Endodermal cell (in vitro differentiated cells): ENCODE measurements around the gene ITGA7. TPM values are rescaled to one million over a fixed set of nuclear protein-coding genes. Genes with fewer than 3 reads are reported as not detected.
A peak's percentile ranks its signal among the peaks of the same experiment; 100 is the strongest.

Experiments
- DNase-seq: peaks from one replicate; pipeline ENCODE4 v3.0.0-alpha.2; 2017
- H3K27ac ChIP-seq: 2 replicates; pipeline ENCODE4 v1.5.1; 2013; ENCODE audit warnings: mild to moderate bottlenecking, low read depth, low read length, moderate library complexity
- H3K27me3 ChIP-seq: 2 replicates; pipeline ENCODE4 v1.6.1; 2013; ENCODE audit warnings: mild to moderate bottlenecking, low read length, moderate library complexity; ENCODE audit not compliant: insufficient read depth, control insufficient read depth, poor library complexity, severe bottlenecking
- H3K36me3 ChIP-seq: 2 replicates; pipeline ENCODE4 v1.7.0; 2013; ENCODE audit warnings: mild to moderate bottlenecking, low read length, moderate library complexity; ENCODE audit not compliant: control insufficient read depth, insufficient read depth
- H3K4me1 ChIP-seq: one replicate; pipeline ENCODE4 v1.7.0; 2013; ENCODE audit warnings: low read length; ENCODE audit not compliant: control insufficient read depth, insufficient read depth
- H3K4me3 ChIP-seq: 2 replicates; pipeline ENCODE4 v1.5.1; 2013; ENCODE audit warnings: mild to moderate bottlenecking, low read length, moderate library complexity
- H3K9ac ChIP-seq: 2 replicates; pipeline ENCODE4 v1.6.1; 2013; ENCODE audit warnings: mild to moderate bottlenecking, low read length, moderate library complexity; ENCODE audit not compliant: poor library complexity, severe bottlenecking; ENCODE audit errors: extremely low read depth
- H3K9me3 ChIP-seq: 2 replicates; pipeline ENCODE4 v1.6.1; 2013; ENCODE audit warnings: mild to moderate bottlenecking, low read length, moderate library complexity; ENCODE audit not compliant: control insufficient read depth
- H3K27ac Mint-ChIP-seq: 2 replicates; pipeline ENCODE4 v1.8.0; 2020; ENCODE audit warnings: mixed read lengths
- H3K27me3 Mint-ChIP-seq: 2 replicates; pipeline ENCODE4 v1.8.0; 2021; ENCODE audit warnings: mild to moderate bottlenecking, mixed read lengths; ENCODE audit not compliant: insufficient read depth
- H3K36me3 Mint-ChIP-seq: 2 replicates; pipeline ENCODE4 v1.8.0; 2020; ENCODE audit warnings: low read depth, mixed read lengths
- H3K4me1 Mint-ChIP-seq: 2 replicates; pipeline ENCODE4 v1.8.0; 2020; ENCODE audit warnings: mixed read lengths
- H3K4me3 Mint-ChIP-seq: 2 replicates; pipeline ENCODE4 v1.8.0; 2020; ENCODE audit warnings: mild to moderate bottlenecking, moderate library complexity, mixed read lengths
- H3K9me3 Mint-ChIP-seq: 2 replicates; pipeline ENCODE4 v1.8.0; 2020; ENCODE audit warnings: mild to moderate bottlenecking, mixed read lengths
- WGBS, 2 experiments: methylation state at CpG; one replicate each; pipeline versions ENCODE4 v1.1.5 to v1.1.7; 2013; ENCODE audit warnings: missing lambda C conversion rate in 2 of 2, mixed read lengths in 1 of 2; ENCODE audit not compliant: insufficient coverage in 1 of 2, insufficient read length in 1 of 2; 5-methylcytosine and 5-hydroxymethylcytosine counted together
- total RNA-seq, 2 donors: library from RNA; stranded (reverse); fragmentation: NEBNext Ultra II Directional in 1 of 2; extraction: Animal tissue kit (Norgen Biotek cat#: 25700) in 1 of 2; gene quantifications; 2 replicates in 1 of 2; 3 replicates in 1 of 2; pipeline ENCODE4 v1.2.1, GENCODE V29; 2021
- TF ChIP-seq, protein P1 (sequence below): fragments of 200-600 bp; sonication (generic); conservative IDR thresholded peaks from 2 replicates; pipeline ENCODE4 v1.5.0; 2021; ENCODE audit warnings: antibody characterized with exemption, mild to moderate bottlenecking

Gene ITGA7
- total RNA-seq, 2 donors from 2014 or later, result 106 to 122 TPM

DNA sequence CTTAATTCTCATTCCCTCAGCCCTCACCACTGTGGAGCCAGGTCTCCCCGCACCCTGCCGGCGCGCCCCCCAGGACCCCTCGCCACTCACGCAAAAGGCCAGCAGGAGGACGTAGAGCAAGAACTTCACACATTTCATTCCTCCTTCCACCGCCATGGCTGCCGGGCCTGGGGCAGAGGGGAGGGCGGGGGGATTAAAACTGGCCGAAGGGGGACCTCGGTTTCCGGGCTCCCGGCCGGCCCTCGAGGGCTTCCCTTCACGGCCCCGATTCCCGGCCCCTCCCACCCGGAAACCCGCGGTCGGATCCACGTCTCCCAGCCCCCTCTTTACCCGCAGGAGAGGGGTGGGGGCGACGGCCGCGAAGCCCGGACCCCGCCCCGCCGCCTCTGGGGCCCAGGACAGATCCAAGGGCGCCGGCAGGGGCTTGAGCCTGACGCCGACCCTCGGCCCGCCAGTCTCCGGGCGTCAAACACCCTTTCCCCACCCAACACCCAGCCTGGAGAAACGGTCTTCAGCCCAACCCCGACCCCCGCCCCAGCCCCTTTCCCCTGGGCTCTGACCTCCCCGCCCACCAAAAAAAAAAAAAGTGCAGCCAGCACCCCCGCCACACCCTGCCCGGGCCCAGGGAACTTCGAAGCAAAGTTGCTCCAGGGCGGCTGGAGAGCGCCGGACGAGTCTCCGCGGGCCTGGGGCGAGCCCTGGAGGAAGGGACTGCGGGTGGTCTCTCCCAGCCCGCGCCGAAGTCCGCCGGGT lies 20.7 kb upstream of the ITGA7 start:
- no peaks in the 10 kb centered on the region for H3K27me3 Mint-ChIP-seq
- peak overlapping the region; percentile 84 for H3K9ac ChIP-seq
- peaks cover 28% of the 10 kb centered on the region for H3K4me1 Mint-ChIP-seq
- TF ChIP-seq, protein P1, sequence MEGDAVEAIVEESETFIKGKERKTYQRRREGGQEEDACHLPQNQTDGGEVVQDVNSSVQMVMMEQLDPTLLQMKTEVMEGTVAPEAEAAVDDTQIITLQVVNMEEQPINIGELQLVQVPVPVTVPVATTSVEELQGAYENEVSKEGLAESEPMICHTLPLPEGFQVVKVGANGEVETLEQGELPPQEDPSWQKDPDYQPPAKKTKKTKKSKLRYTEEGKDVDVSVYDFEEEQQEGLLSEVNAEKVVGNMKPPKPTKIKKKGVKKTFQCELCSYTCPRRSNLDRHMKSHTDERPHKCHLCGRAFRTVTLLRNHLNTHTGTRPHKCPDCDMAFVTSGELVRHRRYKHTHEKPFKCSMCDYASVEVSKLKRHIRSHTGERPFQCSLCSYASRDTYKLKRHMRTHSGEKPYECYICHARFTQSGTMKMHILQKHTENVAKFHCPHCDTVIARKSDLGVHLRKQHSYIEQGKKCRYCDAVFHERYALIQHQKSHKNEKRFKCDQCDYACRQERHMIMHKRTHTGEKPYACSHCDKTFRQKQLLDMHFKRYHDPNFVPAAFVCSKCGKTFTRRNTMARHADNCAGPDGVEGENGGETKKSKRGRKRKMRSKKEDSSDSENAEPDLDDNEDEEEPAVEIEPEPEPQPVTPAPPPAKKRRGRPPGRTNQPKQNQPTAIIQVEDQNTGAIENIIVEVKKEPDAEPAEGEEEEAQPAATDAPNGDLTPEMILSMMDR, result peak; percentile 33
- peak; percentile 83 for DNase-seq
- peaks cover 43% of the 10 kb centered on the region for H3K36me3 ChIP-seq
- peak overlapping the region; percentile 85 for H3K4me3 Mint-ChIP-seq
- H3K4me1 ChIP-seq, result peaks cover 8% of the 10 kb centered on the region
- H3K27ac Mint-ChIP-seq, result peak overlapping the region; percentile 77
- peak overlapping the region; percentile 92 for H3K4me3 ChIP-seq
- peak overlapping the region; percentile 90 for H3K27ac ChIP-seq
- H3K27me3 ChIP-seq, result no peaks in the 10 kb centered on the region
- H3K9me3 ChIP-seq, result no peaks in the 10 kb centered on the region
- H3K36me3 Mint-ChIP-seq, result peaks cover 35% of the 10 kb centered on the region
- 0% methylated on average over 9 to 61 of the region's 61 CpGs for WGBS, 2 experiments
- no peaks in the 10 kb centered on the region for H3K9me3 Mint-ChIP-seq

DNA sequence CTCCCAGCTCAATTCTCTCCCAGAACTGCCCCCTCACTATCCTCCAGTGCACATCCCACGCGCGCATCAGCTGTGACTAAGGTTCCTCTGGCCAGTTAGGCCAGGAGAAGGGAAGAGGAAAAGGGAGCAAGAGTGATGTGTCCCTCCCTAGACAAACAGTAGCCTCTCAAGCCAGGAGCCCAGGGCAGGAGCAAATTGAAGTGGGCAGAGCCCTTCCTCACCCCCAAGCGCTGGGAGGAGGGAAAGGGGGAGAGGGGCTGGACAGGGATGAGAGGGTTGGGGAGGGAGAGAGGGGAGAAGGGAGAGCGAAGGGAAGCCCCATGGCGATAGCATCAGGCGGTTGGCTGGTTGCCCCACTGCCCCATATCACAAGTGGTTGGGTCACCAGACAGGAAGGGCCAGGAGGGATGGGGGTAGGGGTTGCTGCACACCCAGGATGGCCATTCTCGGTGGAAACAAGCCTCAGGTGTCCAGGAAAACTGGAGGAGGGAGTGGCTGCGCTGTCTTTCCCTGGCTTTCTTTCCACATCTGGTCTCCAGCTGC lies 20.0 kb upstream of the ITGA7 start:
- DNase-seq, result peak; percentile 71
- H3K9me3 Mint-ChIP-seq, result no peaks in the 10 kb centered on the region
- peak overlapping the region; percentile 85 for H3K4me3 Mint-ChIP-seq
- peaks cover 49% of the 10 kb centered on the region for H3K36me3 ChIP-seq
- H3K27ac Mint-ChIP-seq, result peak overlapping the region; percentile 77
- H3K36me3 Mint-ChIP-seq, result peaks cover 39% of the 10 kb centered on the region
- H3K27ac ChIP-seq, result peak overlapping the region; percentile 11
- 0 to 11% methylated on average over 2 to 9 of the region's 9 CpGs for WGBS, 2 experiments
- peak overlapping the region; percentile 84 for H3K9ac ChIP-seq
- H3K4me3 ChIP-seq, result peak overlapping the region; percentile 92
- no peaks in the 10 kb centered on the region for H3K27me3 Mint-ChIP-seq
- H3K4me1 ChIP-seq, result peaks cover 8% of the 10 kb centered on the region
- H3K27me3 ChIP-seq, result no peaks in the 10 kb centered on the region
- peaks cover 28% of the 10 kb centered on the region for H3K4me1 Mint-ChIP-seq
- TF ChIP-seq, protein P1, result no peak
- no peaks in the 10 kb centered on the region for H3K9me3 ChIP-seq

DNA sequence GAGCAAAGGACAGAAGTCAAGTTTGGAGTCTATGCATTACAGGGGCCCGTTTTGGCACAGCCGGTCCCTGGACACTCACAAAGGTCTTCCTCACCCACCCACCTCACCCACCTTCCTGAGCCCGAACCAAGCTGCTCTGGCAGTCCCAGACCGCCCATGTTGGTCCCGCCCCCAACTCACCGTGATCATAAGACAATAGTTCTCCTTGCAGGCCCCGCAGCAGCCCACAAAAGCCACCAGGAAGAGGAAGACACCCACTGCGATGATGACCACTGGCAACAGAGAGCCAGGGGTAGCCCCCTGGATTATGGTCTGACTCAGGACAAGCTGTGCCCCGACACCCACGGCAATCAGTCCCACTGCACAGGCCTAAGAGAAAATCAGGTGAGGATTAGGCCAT lies 19.3 kb upstream of the ITGA7 start:
- peak overlapping the region; percentile 77 for H3K27ac Mint-ChIP-seq
- H3K9me3 ChIP-seq, result no peaks in the 10 kb centered on the region
- H3K9me3 Mint-ChIP-seq, result no peaks in the 10 kb centered on the region
- H3K36me3 ChIP-seq, result peaks cover 50% of the 10 kb centered on the region
- H3K9ac ChIP-seq, result peak overlapping the region; percentile 84
- 73 to 100% methylated on average over 3 to 10 of the region's 10 CpGs for WGBS, 2 experiments
- H3K27me3 ChIP-seq, result no peaks in the 10 kb centered on the region
- TF ChIP-seq, protein P1, result no peak
- peaks cover 39% of the 10 kb centered on the region for H3K36me3 Mint-ChIP-seq
- peaks cover 28% of the 10 kb centered on the region for H3K4me1 Mint-ChIP-seq
- H3K27me3 Mint-ChIP-seq, result no peaks in the 10 kb centered on the region
- peaks cover 8% of the 10 kb centered on the region for H3K4me1 ChIP-seq
- DNase-seq, result no peak
- peak overlapping the region; percentile 92 for H3K4me3 ChIP-seq
- no peak overlapping the region for H3K27ac ChIP-seq
- peak overlapping the region; percentile 85 for H3K4me3 Mint-ChIP-seq
